Neutrophil (primary cell): ENCODE data around the gene NXT1.

Source experiments
- H3K27ac ChIP-seq: fragments of 200-600 bp; sonication (generic); 2 replicates; pipeline ENCODE4 v1.5.1; 2016; ENCODE audit warnings: mild to moderate bottlenecking, moderate library complexity
- H3K27me3 ChIP-seq: fragments of 200-600 bp; sonication (generic); 2 replicates; pipeline ENCODE4 v1.6.0; 2016; ENCODE audit warnings: mild to moderate bottlenecking
- H3K36me3 ChIP-seq: fragments of 200-600 bp; sonication (generic); 2 replicates; pipeline ENCODE4 v1.5.1; 2017
- H3K4me1 ChIP-seq, 2 experiments: fragments of 200-600 bp in 1 of 2; sonication (generic) in 1 of 2; 1 replicate in 1 of 2; 2 replicates in 1 of 2; pipeline versions ENCODE4 v1.5.1 to v1.6.1; 2013 to 2016; ENCODE audit warnings: low read depth in 1 of 2, low read length in 1 of 2, mild to moderate bottlenecking in 1 of 2, moderate library complexity in 1 of 2; ENCODE audit not compliant: control insufficient read depth in 1 of 2, insufficient read depth in 1 of 2
- H3K4me3 ChIP-seq, 2 experiments: fragments of 200-600 bp in 1 of 2; sonication (generic) in 1 of 2; 1 replicate in 1 of 2; 2 replicates in 1 of 2; pipeline ENCODE4 v1.5.1; 2013 to 2016; ENCODE audit warnings: low read depth in 1 of 2, low read length in 1 of 2, mild to moderate bottlenecking in 1 of 2, moderate library complexity in 1 of 2
- H3K9me3 ChIP-seq: fragments of 200-600 bp; sonication (generic); 2 replicates; pipeline ENCODE4 v1.5.1; 2016
- CTCF ChIP-seq: fragments of 200-600 bp; sonication (generic); IDR thresholded peaks from 2 replicates; pipeline ENCODE4 v1.5.1; 2016; ENCODE audit warnings: antibody characterized with exemption

NXT1 gene

GRCh38 chr20:23366384-23366783, 15.8 kb downstream of the NXT1 start:
- Histone ChIP-seq H3K27me3 (no peaks in the 10 kb centered on the region), H3K27ac (peak overlapping the region; percentile 69), H3K9me3 (no peaks in the 10 kb centered on the region), H3K4me3 (no peak overlapping the region), H3K36me3 (peaks cover 43% of the 10 kb centered on the region), H3K4me1 (peaks cover 28 to 29% of the 10 kb centered on the region in 2 experiments)
- TF ChIP-seq CTCF, result no peak

GRCh38 chr20:23367770-23368169, 17.2 kb downstream of the NXT1 start:
- TF ChIP-seq CTCF, result no peak
- Histone ChIP-seq H3K9me3 (no peaks in the 10 kb centered on the region), H3K36me3 (peaks cover 57% of the 10 kb centered on the region), H3K27me3 (no peaks in the 10 kb centered on the region), H3K27ac (no peak overlapping the region), H3K4me3 (no peak overlapping the region), H3K4me1 (peaks cover 24% of the 10 kb centered on the region in 2 experiments)

GRCh38 chr20:23368316-23369071, 17.9 kb downstream of the NXT1 start:
- no peak for TF ChIP-seq CTCF
- H3K9me3 ChIP-seq, result no peaks in the 10 kb centered on the region
- H3K4me1 ChIP-seq, result peaks cover 16% of the 10 kb centered on the region in 2 experiments
- H3K4me3 ChIP-seq, result no peak overlapping the region
- no peaks in the 10 kb centered on the region for H3K27me3 ChIP-seq
- peak overlapping the region; percentile 8 for H3K27ac ChIP-seq
- peaks cover 64% of the 10 kb centered on the region for H3K36me3 ChIP-seq

GRCh38 chr20:23369072-23369823, 18.7 kb downstream of the NXT1 start:
- no peak overlapping the region for H3K4me3 ChIP-seq
- no peak overlapping the region for H3K27ac ChIP-seq
- H3K9me3 ChIP-seq, result no peaks in the 10 kb centered on the region
- H3K36me3 ChIP-seq, result peaks cover 71% of the 10 kb centered on the region
- no peaks in the 10 kb centered on the region for H3K27me3 ChIP-seq
- no peak for TF ChIP-seq CTCF
- peaks cover 14 to 16% of the 10 kb centered on the region in 2 experiments for H3K4me1 ChIP-seq

- H3K27ac ChIP-seq, result no peak overlapping the region
- H3K4me1 ChIP-seq, result peaks cover 14 to 16% of the 10 kb centered on the region in 2 experiments
- no peaks in the 10 kb centered on the region for H3K27me3 ChIP-seq
- no peak for TF ChIP-seq CTCF
- no peaks in the 10 kb centered on the region for H3K9me3 ChIP-seq
- no peak overlapping the region for H3K4me3 ChIP-seq
- peaks cover 67% of the 10 kb centered on the region for H3K36me3 ChIP-seq
These were observed 19.7 kb downstream of the NXT1 start for GRCh38 chr20:23370274-23370673.
